ENCODE data around the gene GMCL2. TPM values are rescaled to one million over a fixed set of nuclear protein-coding genes. Genes with fewer than 3 reads are reported as not detected.

The GMCL2 gene
- total RNA-seq, 1 experiment from 2014 or later, result not detected

DNA sequence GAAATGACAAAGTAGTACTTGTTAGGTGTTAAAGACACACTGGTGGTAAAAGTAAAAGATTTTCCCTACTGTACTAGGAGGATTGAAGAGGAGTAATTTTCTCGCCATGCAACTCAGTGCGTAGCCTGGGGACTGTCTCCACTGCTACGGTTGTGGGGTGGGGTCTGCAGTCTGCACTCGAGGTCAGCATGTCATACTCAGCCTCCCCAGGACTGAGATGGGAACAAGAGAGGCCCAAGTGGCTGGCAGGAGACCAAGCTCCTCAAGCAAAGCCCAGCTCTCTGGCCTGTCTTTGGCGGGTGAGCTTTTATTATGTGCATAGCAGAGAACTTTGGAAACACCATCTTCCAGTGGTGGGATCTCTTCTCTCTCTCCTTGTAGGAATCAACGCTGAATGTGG, 43.9 kb downstream of the GMCL2 start:
- no peak for DNase-seq (ENCODE audit: low spot score)

DNA sequence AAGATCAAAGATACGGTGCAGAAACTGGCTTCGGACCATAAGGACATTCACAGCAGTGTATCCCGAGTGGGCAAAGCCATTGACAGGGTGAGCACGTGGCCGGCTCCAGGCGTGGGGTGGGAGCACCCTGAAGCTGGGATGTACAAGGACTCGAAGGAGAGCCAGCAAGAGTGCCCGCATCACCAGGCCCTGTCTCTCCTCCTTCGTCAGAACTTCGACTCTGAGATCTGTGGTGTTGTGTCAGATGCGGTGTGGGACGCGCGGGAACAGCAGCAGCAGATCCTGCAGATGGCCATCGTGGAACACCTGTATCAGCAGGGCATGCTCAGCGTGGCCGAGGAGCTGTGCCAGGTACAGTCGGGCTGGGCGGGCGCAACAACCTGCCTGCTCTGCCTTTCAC, 44.5 kb downstream of the GMCL2 start:
- DNase-seq (ENCODE audit: low spot score), result no peak

GRCh38 chr5:178141550-178141949, 45.6 kb downstream of the GMCL2 start:
- DNase-seq (ENCODE audit: low spot score), result no peak

DNA sequence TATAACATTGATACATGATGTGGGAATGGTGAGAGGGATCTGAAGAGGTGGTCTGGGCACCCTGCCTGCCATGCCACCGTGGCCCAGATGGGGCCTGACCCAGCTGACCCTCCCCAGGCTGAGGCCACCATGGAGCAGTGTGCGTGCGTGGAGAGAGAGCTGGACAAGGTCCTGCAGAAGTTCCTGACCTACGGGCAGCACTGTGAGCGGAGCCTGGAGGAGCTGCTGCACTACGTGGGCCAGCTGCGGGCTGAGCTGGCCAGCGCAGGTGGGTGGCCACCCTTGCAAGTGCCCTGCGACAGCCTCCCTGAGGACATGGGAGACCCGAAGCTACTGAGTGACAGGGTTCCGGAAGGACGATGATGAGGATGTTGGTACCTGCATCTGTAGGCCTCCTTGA, 49.2 kb downstream of the GMCL2 start:
- DNase-seq (ENCODE audit: low spot score), result no peak

- no peak for DNase-seq (ENCODE audit: low spot score)
Measured at GRCh38 chr5:178136990-178137389, 50.2 kb downstream of the GMCL2 start.

Other genes with a start within 250 kb of the GMCL2 start
- gene PROP1, start 191.1 kb downstream of the GMCL2 start, total RNA-seq (2014; rRNA removed; shearing (Covaris generic)), result not detected in 2 replicates
- 0.17 and 0.33 TPM in 2 replicates for gene N4BP3, start 73.8 kb downstream of the GMCL2 start, total RNA-seq (2014; rRNA removed; shearing (Covaris generic))
- gene RMND5B, start 56.4 kb downstream of the GMCL2 start, total RNA-seq (2014; rRNA removed; shearing (Covaris generic)), result 23.4 and 32.0 TPM in 2 replicates
- 470 and 586 TPM in 2 replicates for gene NHP2, start 33.5 kb downstream of the GMCL2 start, total RNA-seq (2014; rRNA removed; shearing (Covaris generic))
- 98.5 and 106 TPM in 2 replicates for gene HNRNPAB, start 17.2 kb upstream of the GMCL2 start, total RNA-seq (2014; rRNA removed; shearing (Covaris generic))
- gene PHYKPL, start 45.4 kb upstream of the GMCL2 start, total RNA-seq (2014; rRNA removed; shearing (Covaris generic)), result 2.4 and 3.6 TPM in 2 replicates

Measured in A172 (cell line).